Peyer's patch (tissue), 4 donors: ENCODE measurements around the gene REPIN1. TPM values are rescaled to one million over a fixed set of nuclear protein-coding genes. Genes with fewer than 3 reads are reported as not detected.
A peak's percentile ranks its signal among the peaks of the same experiment; 100 is the strongest.

Experiments
- DNase-seq, 3 donors: peaks; one replicate each; pipeline ENCODE4 v3.0.0-alpha.2; 2017 to 2019
- H3K27ac ChIP-seq, 4 donors: fragments of 200-600 bp; sonication (generic); one replicate each; pipeline ENCODE4 v1.5.1; 2016 to 2019
- H3K27me3 ChIP-seq, 2 donors: fragments of 200-600 bp; sonication (generic); one replicate each; pipeline ENCODE4 v1.5.1; 2019
- H3K36me3 ChIP-seq, 3 donors: fragments of 200-600 bp; sonication (generic); one replicate each; pipeline ENCODE4 v1.5.1; 2016 to 2019
- H3K4me1 ChIP-seq, 4 donors: fragments of 200-600 bp; sonication (generic); one replicate each; pipeline ENCODE4 v1.5.1; 2016 to 2019
- H3K4me3 ChIP-seq, 4 donors: fragments of 200-600 bp; sonication (generic); 1 replicate in 3 of 4; 2 replicates in 1 of 4; pipeline ENCODE4 v1.5.1; 2016 to 2019; ENCODE audit warnings: mild to moderate bottlenecking in 1 of 4
- H3K9me3 ChIP-seq, 4 donors: fragments of 200-600 bp; sonication (generic); one replicate each; pipeline ENCODE4 v1.5.1; 2016 to 2019; ENCODE audit warnings: mild to moderate bottlenecking in 1 of 4
- CTCF ChIP-seq, 6 experiments: fragments of 450-650 bp in 4 of 6; fragments of 200-600 bp in 2 of 6; sonication (generic) in 1 of 6; IDR thresholded peaks; one replicate each; pipeline ENCODE4 v1.5.1; 2017 to 2019; ENCODE audit warnings: antibody characterized with exemption in 6 of 6, mild to moderate bottlenecking in 3 of 6, moderate library complexity in 1 of 6
- POLR2A ChIP-seq, 2 donors: fragments of 450-650 bp; IDR thresholded peaks; one replicate each; pipeline ENCODE4 v1.5.1; 2017; ENCODE audit warnings: antibody characterized with exemption in 2 of 2, mild to moderate bottlenecking in 2 of 2, moderate library complexity in 2 of 2
- total RNA-seq, 4 donors: library from RNA; depleted of rRNA; stranded (reverse); fragments of >200 nt; gene quantifications; one replicate each; pipeline ENCODE4 v1.1.0, GENCODE V29; 2016

The REPIN1 gene
- total RNA-seq, 4 donors from 2014 or later = 138 to 209 (median 159) TPM

- H3K36me3 ChIP-seq = no peaks in the 10 kb centered on the region
- peaks cover 0 to 5% (median 2%) of the 10 kb centered on the region in 4 donors for H3K4me1 ChIP-seq
- H3K27me3 ChIP-seq = no peaks in the 10 kb centered on the region
- H3K4me3 ChIP-seq = no peak overlapping the region
- H3K9me3 ChIP-seq = no peaks in the 10 kb centered on the region
- peak in 1 of 3 donors; percentile 22 for DNase-seq
- TF ChIP-seq POLR2A (IDR thresholded peaks at IDR 0.05) (no peak), CTCF (IDR thresholded peaks at IDR 0.05) (no peak)
- H3K27ac ChIP-seq = no peak overlapping the region
Observed at GRCh38 chr7:150361402-150361801, 7.2 kb upstream of the REPIN1 start.

GRCh38 chr7:150361807-150362621 is 6.6 kb upstream of the REPIN1 start:
- peak in 1 of 3 donors; percentile 34 for DNase-seq
- no peak overlapping the region for H3K4me3 ChIP-seq
- H3K36me3 ChIP-seq = no peaks in the 10 kb centered on the region
- H3K9me3 ChIP-seq = no peaks in the 10 kb centered on the region
- H3K4me1 ChIP-seq = peaks cover 0 to 5% (median 2%) of the 10 kb centered on the region in 4 donors
- TF ChIP-seq CTCF (IDR thresholded peaks at IDR 0.05) (no peak), POLR2A (IDR thresholded peaks at IDR 0.05) (no peak)
- no peaks in the 10 kb centered on the region for H3K27me3 ChIP-seq
- no peak overlapping the region for H3K27ac ChIP-seq

GRCh38 chr7:150363370-150363769 is 5.3 kb upstream of the REPIN1 start:
- TF ChIP-seq CTCF (IDR thresholded peaks at IDR 0.05) (no peak), POLR2A (IDR thresholded peaks at IDR 0.05) (no peak)
- no peaks in the 10 kb centered on the region for H3K36me3 ChIP-seq
- peak overlapping the region in 1 of 4 donors; percentile 18 for H3K27ac ChIP-seq
- H3K27me3 ChIP-seq = no peaks in the 10 kb centered on the region
- no peak for DNase-seq
- peaks cover 0 to 11% (median 8%) of the 10 kb centered on the region in 4 donors for H3K4me1 ChIP-seq
- no peak overlapping the region for H3K4me3 ChIP-seq
- no peaks in the 10 kb centered on the region for H3K9me3 ChIP-seq

- H3K4me3 ChIP-seq = no peak overlapping the region
- H3K27ac ChIP-seq = peak overlapping the region in 1 of 4 donors; percentile 18
- no peaks in the 10 kb centered on the region for H3K9me3 ChIP-seq
- TF ChIP-seq CTCF (IDR thresholded peaks at IDR 0.05) (no peak), POLR2A (IDR thresholded peaks at IDR 0.05) (no peak)
- H3K4me1 ChIP-seq = peaks cover 0 to 11% (median 8%) of the 10 kb centered on the region in 4 donors
- H3K27me3 ChIP-seq = no peaks in the 10 kb centered on the region
- H3K36me3 ChIP-seq = no peaks in the 10 kb centered on the region
- no peak for DNase-seq
Observed at GRCh38 chr7:150363872-150364271, 4.8 kb upstream of the REPIN1 start.

GRCh38 chr7:150365194-150365593 is 3.4 kb upstream of the REPIN1 start:
- peak overlapping the region in 3 of 4 donors; percentile 24 to 98 (median 35) for H3K27ac ChIP-seq

More at GRCh38 chr7:150365194-150365593, 3.4 kb upstream of the REPIN1 start:
- Histone ChIP-seq H3K27me3 (no peaks in the 10 kb centered on the region), H3K4me1 (peaks cover 0 to 20% (median 15%) of the 10 kb centered on the region in 4 donors), H3K36me3 (no peaks in the 10 kb centered on the region), H3K9me3 (no peaks in the 10 kb centered on the region), H3K4me3 (no peak overlapping the region)
- TF ChIP-seq POLR2A (IDR thresholded peaks at IDR 0.05) = no peak
- no peak for TF ChIP-seq CTCF (IDR thresholded peaks at IDR 0.05)
- DNase-seq = peak in 1 of 3 donors; percentile 34
